Spleen (tissue), 7 donors: ENCODE data around the gene GOLGA6A.

Experiments used
- POLR2A ChIP-seq, 3 donors: fragments of 450-650 bp; IDR thresholded peaks; one replicate each; pipeline ENCODE4 v1.5.1; 2017; ENCODE audit warnings: antibody characterized with exemption in 3 of 3, mild to moderate bottlenecking in 1 of 3
- POLR2AphosphoS5 ChIP-seq, 3 donors: sonication (generic); formaldehyde crosslinking; IDR thresholded peaks; one replicate each; pipeline ENCODE4 v1.5.1; 2017; ENCODE audit warnings: antibody characterized with exemption in 3 of 3
- TF ChIP-seq, protein P1 (sequence below), 11 experiments: fragments of 200-600 bp in 7 of 11; fragments of 450-650 bp in 4 of 11; sonication (generic) in 4 of 11; IDR thresholded peaks in 8 of 11; conservative IDR thresholded peaks in 3 of 11; 1 replicate in 7 of 11; 2 replicates in 4 of 11; pipeline versions ENCODE4 v1.4.0 to v1.8.0; 2016 to 2021; ENCODE audit warnings: antibody characterized with exemption in 11 of 11, inconsistent platforms in 4 of 11, mild to moderate bottlenecking in 1 of 11
- donor health status: DM: no; HTN: no; CAD: no; lungs with moderate emphysema.
- donor health status: DM: no; HTN: no; CAD: no.
- donor health status: DM: no; HTN: no; CAD: no.

DNA sequence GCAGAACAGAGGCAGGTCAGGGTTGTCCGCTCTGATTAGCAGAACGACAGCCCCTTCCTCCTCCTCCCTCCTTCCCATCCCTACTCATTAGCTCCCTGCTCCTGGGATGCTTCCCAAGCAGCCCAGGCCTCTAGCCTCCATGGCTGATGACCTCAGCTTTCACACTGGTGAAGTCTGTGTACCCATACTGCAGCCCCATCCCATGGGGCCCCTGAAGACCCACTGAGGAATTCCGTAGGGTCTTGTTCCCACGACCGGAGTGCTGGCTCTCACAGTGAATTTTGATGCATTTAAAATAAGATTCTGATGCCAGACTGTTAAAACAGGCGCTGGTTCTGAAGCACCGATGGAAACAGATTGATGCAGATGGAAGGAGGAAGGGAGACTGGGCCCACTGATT is 36.1 kb downstream of the GOLGA6A start:
- TF ChIP-seq, protein P1, sequence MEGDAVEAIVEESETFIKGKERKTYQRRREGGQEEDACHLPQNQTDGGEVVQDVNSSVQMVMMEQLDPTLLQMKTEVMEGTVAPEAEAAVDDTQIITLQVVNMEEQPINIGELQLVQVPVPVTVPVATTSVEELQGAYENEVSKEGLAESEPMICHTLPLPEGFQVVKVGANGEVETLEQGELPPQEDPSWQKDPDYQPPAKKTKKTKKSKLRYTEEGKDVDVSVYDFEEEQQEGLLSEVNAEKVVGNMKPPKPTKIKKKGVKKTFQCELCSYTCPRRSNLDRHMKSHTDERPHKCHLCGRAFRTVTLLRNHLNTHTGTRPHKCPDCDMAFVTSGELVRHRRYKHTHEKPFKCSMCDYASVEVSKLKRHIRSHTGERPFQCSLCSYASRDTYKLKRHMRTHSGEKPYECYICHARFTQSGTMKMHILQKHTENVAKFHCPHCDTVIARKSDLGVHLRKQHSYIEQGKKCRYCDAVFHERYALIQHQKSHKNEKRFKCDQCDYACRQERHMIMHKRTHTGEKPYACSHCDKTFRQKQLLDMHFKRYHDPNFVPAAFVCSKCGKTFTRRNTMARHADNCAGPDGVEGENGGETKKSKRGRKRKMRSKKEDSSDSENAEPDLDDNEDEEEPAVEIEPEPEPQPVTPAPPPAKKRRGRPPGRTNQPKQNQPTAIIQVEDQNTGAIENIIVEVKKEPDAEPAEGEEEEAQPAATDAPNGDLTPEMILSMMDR (IDR thresholded peaks at IDR 0.05 in 8 of 11, conservative IDR thresholded peaks at IDR 0.05 in 3 of 11): no peak
- TF ChIP-seq POLR2A (IDR thresholded peaks at IDR 0.05): no peak
- no peak for TF ChIP-seq POLR2AphosphoS5 (IDR thresholded peaks at IDR 0.05)
